ENCODE results near the gene DOCK2. TPM values are rescaled to one million over a fixed set of nuclear protein-coding genes. Genes with fewer than 3 reads are reported as not detected.

Gene DOCK2
- total and polyA plus RNA-seq, 2 donors (not counting 1 experiment from before 2014, with no cell fraction given): 1.1 to 8.9 TPM

- Histone ChIP-seq H3K4me1 (ENCODE audit: control insufficient read depth, extremely low read depth, insufficient read depth, low read length) (no peaks in the 10 kb centered on the region), H4K20me1 (ENCODE audit: control insufficient read depth, extremely low read depth, insufficient read depth, low read length) (no peaks in the 10 kb centered on the region), H3K36me3 (ENCODE audit: control insufficient read depth, insufficient read depth, low read length) (no peaks in the 10 kb centered on the region), H3K27ac (ENCODE audit: insufficient read depth, low read length) (no peak overlapping the region), H3K4me3 (replicated peaks in 1 of 4; ENCODE audit: control extremely low read depth in 1 of 4, insufficient read depth in 1 of 4, low read depth in 3 of 4, low read length in 4 of 4) (no peak overlapping the region), H3K4me2 (ENCODE audit: extremely low read depth, insufficient read depth, low read length) (no peak overlapping the region), H3K9ac (ENCODE audit: insufficient read depth, low read length) (no peak overlapping the region), H3K9me3 (ENCODE audit: control insufficient read depth, insufficient read depth, low read depth, low read length) (no peaks in the 10 kb centered on the region), H3K27me3 (ENCODE audit: control insufficient read depth, insufficient read depth, low read length) (no peaks in the 10 kb centered on the region), H2AFZ (ENCODE audit: low read length) (no peak overlapping the region), H3K79me2 (ENCODE audit: control insufficient read depth, insufficient read depth, low read length) (no peaks in the 10 kb centered on the region)
- DNase-seq (ENCODE audit: low read depth in 2 of 2): peak; percentile 21 to 81
- TF ChIP-seq CTCF (conservative IDR thresholded peaks at IDR 0.05 in 1 of 2, IDR thresholded peaks at IDR 0.05 in 1 of 2; ENCODE audit: low read depth in 1 of 2, low read length in 2 of 2) (no peak), EZH2 (IDR thresholded peaks at IDR 0.05; ENCODE audit: low read length, missing control alignments) (no peak)
These were observed 116.7 kb downstream of the DOCK2 start for GRCh38 chr5:169753795-169754194.

DNA sequence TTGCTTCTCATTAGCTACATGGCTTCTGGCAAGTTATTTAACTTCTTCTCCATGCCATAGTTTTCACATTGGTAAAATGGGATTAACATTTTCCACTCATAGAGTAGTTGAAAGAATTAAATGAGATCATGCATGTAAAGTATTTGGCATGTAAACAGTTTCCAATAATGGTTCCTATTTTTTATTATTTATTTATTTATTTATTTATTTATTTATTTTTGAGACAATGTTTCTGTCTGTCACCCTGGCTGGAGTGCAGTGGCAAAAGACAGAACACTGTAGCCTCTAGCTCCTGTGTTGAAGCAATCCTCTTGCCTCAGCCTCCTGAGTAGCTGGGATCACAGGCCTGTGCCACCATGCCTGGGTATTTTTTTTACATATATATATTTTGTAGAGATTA, 117.7 kb downstream of the DOCK2 start:
- H3K4me2 ChIP-seq (ENCODE audit: extremely low read depth, insufficient read depth, low read length): no peak overlapping the region
- no peak for TF ChIP-seq CTCF (conservative IDR thresholded peaks at IDR 0.05 in 1 of 2, IDR thresholded peaks at IDR 0.05 in 1 of 2; ENCODE audit: low read depth in 1 of 2, low read length in 2 of 2)
- no peak for TF ChIP-seq EZH2 (IDR thresholded peaks at IDR 0.05; ENCODE audit: low read length, missing control alignments)

DNA sequence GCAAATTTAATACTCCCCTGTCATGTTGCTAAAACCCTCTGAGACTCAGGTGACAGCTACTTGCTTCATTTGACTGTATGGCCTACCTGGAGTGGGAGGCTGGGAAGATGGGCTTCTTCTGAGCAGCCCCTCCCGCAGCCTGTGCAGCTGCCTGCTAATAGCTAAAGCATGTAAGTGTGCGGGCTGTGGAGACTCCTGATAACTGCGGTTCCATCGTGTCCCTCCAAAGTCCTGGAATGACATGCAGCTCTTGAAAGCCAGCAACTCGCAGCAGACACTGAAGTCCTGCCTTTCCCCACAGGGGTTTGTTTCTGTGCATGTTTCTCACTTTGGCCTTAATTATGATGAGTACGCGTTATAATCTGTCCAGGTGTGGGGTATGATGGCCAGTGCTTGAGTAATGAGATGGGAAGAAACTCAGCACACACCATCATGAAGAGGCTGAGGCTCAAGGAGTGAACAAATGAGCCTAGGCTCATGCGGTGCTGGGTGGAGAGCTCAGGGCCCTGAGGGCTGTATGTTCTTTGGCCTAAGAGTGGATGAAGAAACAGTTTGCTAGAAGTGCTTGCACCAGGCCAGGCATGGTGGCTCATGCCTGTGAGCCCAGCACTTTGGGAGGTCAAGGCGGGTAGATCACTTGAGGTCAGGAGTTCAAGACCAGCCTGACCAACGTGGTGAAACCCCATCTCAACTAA, 119.1 kb downstream of the DOCK2 start:
- H3K9me3 ChIP-seq (ENCODE audit: control insufficient read depth, insufficient read depth, low read depth, low read length): no peaks in the 10 kb centered on the region
- H3K4me2 ChIP-seq (ENCODE audit: extremely low read depth, insufficient read depth, low read length): no peak overlapping the region
- no peaks in the 10 kb centered on the region for H3K4me1 ChIP-seq (ENCODE audit: control insufficient read depth, extremely low read depth, insufficient read depth, low read length)
- no peaks in the 10 kb centered on the region for H3K79me2 ChIP-seq (ENCODE audit: control insufficient read depth, insufficient read depth, low read length)
- H2AFZ ChIP-seq (ENCODE audit: low read length): no peak overlapping the region
- H3K9ac ChIP-seq (ENCODE audit: insufficient read depth, low read length): no peak overlapping the region
- no peaks in the 10 kb centered on the region for H4K20me1 ChIP-seq (ENCODE audit: control insufficient read depth, extremely low read depth, insufficient read depth, low read length)
- no peaks in the 10 kb centered on the region for H3K27me3 ChIP-seq (ENCODE audit: control insufficient read depth, insufficient read depth, low read length)
- no peak overlapping the region for H3K4me3 ChIP-seq (replicated peaks in 1 of 4; ENCODE audit: control extremely low read depth in 1 of 4, insufficient read depth in 1 of 4, low read depth in 3 of 4, low read length in 4 of 4)
- TF ChIP-seq EZH2 (IDR thresholded peaks at IDR 0.05; ENCODE audit: low read length, missing control alignments): no peak
- no peak for TF ChIP-seq CTCF (conservative IDR thresholded peaks at IDR 0.05 in 1 of 2, IDR thresholded peaks at IDR 0.05 in 1 of 2; ENCODE audit: low read depth in 1 of 2, low read length in 2 of 2)
- no peak for DNase-seq (ENCODE audit: low read depth in 2 of 2)
- no peak overlapping the region for H3K27ac ChIP-seq (ENCODE audit: insufficient read depth, low read length)
- H3K36me3 ChIP-seq (ENCODE audit: control insufficient read depth, insufficient read depth, low read length): no peaks in the 10 kb centered on the region

More for the DNA sequence above, 117.7 kb downstream of the DOCK2 start:
- H3K4me1 ChIP-seq (ENCODE audit: control insufficient read depth, extremely low read depth, insufficient read depth, low read length): no peaks in the 10 kb centered on the region
- H3K4me3 ChIP-seq (replicated peaks in 1 of 4; ENCODE audit: control extremely low read depth in 1 of 4, insufficient read depth in 1 of 4, low read depth in 3 of 4, low read length in 4 of 4): no peak overlapping the region
- H3K79me2 ChIP-seq (ENCODE audit: control insufficient read depth, insufficient read depth, low read length): no peaks in the 10 kb centered on the region
- H3K36me3 ChIP-seq (ENCODE audit: control insufficient read depth, insufficient read depth, low read length): no peaks in the 10 kb centered on the region
- H3K27ac ChIP-seq (ENCODE audit: insufficient read depth, low read length): no peak overlapping the region
- no peak overlapping the region for H2AFZ ChIP-seq (ENCODE audit: low read length)
- H4K20me1 ChIP-seq (ENCODE audit: control insufficient read depth, extremely low read depth, insufficient read depth, low read length): no peaks in the 10 kb centered on the region
- no peaks in the 10 kb centered on the region for H3K27me3 ChIP-seq (ENCODE audit: control insufficient read depth, insufficient read depth, low read length)
- no peaks in the 10 kb centered on the region for H3K9me3 ChIP-seq (ENCODE audit: control insufficient read depth, insufficient read depth, low read depth, low read length)
- DNase-seq (ENCODE audit: low read depth in 2 of 2): no peak
- H3K9ac ChIP-seq (ENCODE audit: insufficient read depth, low read length): no peak overlapping the region

All from fibroblast of lung (primary cell).